PC-9 (cell line): ENCODE measurements around the gene LLCFC1.

Experiments
- EZH2 ChIP-seq: fragments of 200-600 bp; sonication (generic); IDR thresholded peaks from 2 replicates; pipeline ENCODE4 v1.8.0; 2017; ENCODE audit warnings: antibody characterized with exemption, low read depth
- TF ChIP-seq, protein P1 (sequence below): fragments of 200-600 bp; sonication (generic); conservative IDR thresholded peaks from 2 replicates; pipeline ENCODE4 v1.6.1; 2017; ENCODE audit warnings: mixed run types, antibody characterized with exemption, mild to moderate bottlenecking, moderate library complexity

DNA sequence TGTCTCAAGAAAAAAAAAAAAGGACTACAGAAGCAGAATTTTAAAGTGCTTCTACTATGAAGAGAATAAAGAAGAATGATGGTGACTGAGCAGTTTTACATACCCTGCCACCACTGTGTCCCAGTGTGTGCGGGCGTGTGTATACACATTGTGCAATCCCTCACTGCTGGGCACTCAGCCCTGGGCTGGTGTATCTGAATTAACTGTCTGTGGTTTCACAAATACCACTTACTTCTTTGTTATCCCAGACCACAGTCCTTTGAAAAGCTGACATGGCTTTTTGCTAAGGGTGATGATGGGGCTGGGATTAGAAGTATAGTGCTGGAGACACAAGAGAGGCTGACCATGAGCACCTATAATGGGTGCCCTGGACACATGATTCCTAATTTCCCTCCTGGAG lies 32.6 kb upstream of the LLCFC1 start:
- TF ChIP-seq, protein P1, sequence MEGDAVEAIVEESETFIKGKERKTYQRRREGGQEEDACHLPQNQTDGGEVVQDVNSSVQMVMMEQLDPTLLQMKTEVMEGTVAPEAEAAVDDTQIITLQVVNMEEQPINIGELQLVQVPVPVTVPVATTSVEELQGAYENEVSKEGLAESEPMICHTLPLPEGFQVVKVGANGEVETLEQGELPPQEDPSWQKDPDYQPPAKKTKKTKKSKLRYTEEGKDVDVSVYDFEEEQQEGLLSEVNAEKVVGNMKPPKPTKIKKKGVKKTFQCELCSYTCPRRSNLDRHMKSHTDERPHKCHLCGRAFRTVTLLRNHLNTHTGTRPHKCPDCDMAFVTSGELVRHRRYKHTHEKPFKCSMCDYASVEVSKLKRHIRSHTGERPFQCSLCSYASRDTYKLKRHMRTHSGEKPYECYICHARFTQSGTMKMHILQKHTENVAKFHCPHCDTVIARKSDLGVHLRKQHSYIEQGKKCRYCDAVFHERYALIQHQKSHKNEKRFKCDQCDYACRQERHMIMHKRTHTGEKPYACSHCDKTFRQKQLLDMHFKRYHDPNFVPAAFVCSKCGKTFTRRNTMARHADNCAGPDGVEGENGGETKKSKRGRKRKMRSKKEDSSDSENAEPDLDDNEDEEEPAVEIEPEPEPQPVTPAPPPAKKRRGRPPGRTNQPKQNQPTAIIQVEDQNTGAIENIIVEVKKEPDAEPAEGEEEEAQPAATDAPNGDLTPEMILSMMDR, result no peak
- TF ChIP-seq EZH2, result no peak
